ENCODE data around the gene NAT16. TPM values are rescaled to one million over a fixed set of nuclear protein-coding genes. Genes with fewer than 3 reads are reported as not detected.
"Not testable (repeated sequence)": the region's sequence is repeated elsewhere in the genome, so short reads cannot be mapped to it uniquely, and the experiment has no call there.

The NAT16 gene
- polyA plus RNA-seq, 1 experiment: 0.02 TPM

- DNase-seq (ENCODE audit: low read depth): no peak
- ChIA-PET POLR2A (no interaction called here), CTCF (interaction anchor here (1.5 to 5.1 kb wide), 3 partner anchors 8 to 58 kb away, joined by 4 to 35 read pairs (median 10); no protein-coding TSS in a partner anchor)
- no peaks in the 10 kb centered on the region for H3K36me3 ChIP-seq (ENCODE audit: control insufficient read depth, insufficient read depth, low read length)
- H3K4me3 ChIP-seq (ENCODE audit: low read depth, low read length): no peak overlapping the region; the same call in 1 of the 2 replicates
- peaks cover 19% of the 10 kb centered on the region for H3K27me3 ChIP-seq (ENCODE audit: control insufficient read depth, insufficient read depth, low read length)
- TF ChIP-seq CTCF (IDR thresholded peaks at IDR 0.05; ENCODE audit: insufficient read depth, low read depth, low read length): no peak
Observed at GRCh38 chr7:101201695-101202602, 21.9 kb upstream of the NAT16 start.

GRCh38 chr7:101200862-101201599 is 20.9 kb upstream of the NAT16 start, which contains the start of gene MOGAT3:
TSS of gene MOGAT3 (minus strand) at chr7:101201036. CDS start at chr7:101200854, 182 bp downstream.
- DNase-seq (ENCODE audit: low read depth): no peak
- no peak for TF ChIP-seq CTCF (IDR thresholded peaks at IDR 0.05; ENCODE audit: insufficient read depth, low read depth, low read length)
- Histone ChIP-seq H3K36me3 (ENCODE audit: control insufficient read depth, insufficient read depth, low read length) (no peaks in the 10 kb centered on the region), H3K27me3 (ENCODE audit: control insufficient read depth, insufficient read depth, low read length) (peaks cover 19% of the 10 kb centered on the region), H3K4me3 (ENCODE audit: low read depth, low read length) (no peak within 1 kb of the TSS; the same call in 1 of the 2 replicates)
- POLR2A ChIA-PET: no interaction called here
- CTCF ChIA-PET: interaction anchor here (0.6 to 1.8 kb wide), 6 partner anchors 9 to 123 kb away, joined by 3 to 10 read pairs (median 4); no protein-coding TSS in a partner anchor

- ChIA-PET CTCF (interaction anchor here (0.6 to 1.8 kb wide), 5 partner anchors 8 to 123 kb away, joined by 3 to 10 read pairs (median 3); no protein-coding TSS in a partner anchor), POLR2A (no interaction called here)
- Histone ChIP-seq H3K4me3 (ENCODE audit: low read depth, low read length) (no peak overlapping the region), H3K36me3 (ENCODE audit: control insufficient read depth, insufficient read depth, low read length) (no peaks in the 10 kb centered on the region), H3K27me3 (ENCODE audit: control insufficient read depth, insufficient read depth, low read length) (peaks cover 19% of the 10 kb centered on the region)
- no peak for DNase-seq (ENCODE audit: low read depth)
- no peak for TF ChIP-seq CTCF (IDR thresholded peaks at IDR 0.05; ENCODE audit: insufficient read depth, low read depth, low read length)
Observed at GRCh38 chr7:101200504-101200861, 20.4 kb upstream of the NAT16 start.

GRCh38 chr7:101199522-101199921 is 19.4 kb upstream of the NAT16 start:
- H3K4me3 ChIP-seq (ENCODE audit: low read depth, low read length); POLR2A ChIA-PET; DNase-seq (ENCODE audit: low read depth); H3K36me3 ChIP-seq (ENCODE audit: control insufficient read depth, insufficient read depth, low read length): not testable (repeated sequence)
- peaks cover 19% of the 10 kb centered on the region for H3K27me3 ChIP-seq (ENCODE audit: control insufficient read depth, insufficient read depth, low read length)
- CTCF ChIA-PET: interaction anchor here (0.9 to 1.6 kb wide), 3 partner anchors 37 to 57 kb away, joined by 3 to 4 read pairs (median 3); no protein-coding TSS in a partner anchor

GRCh38 chr7:101198476-101198875 is 18.4 kb upstream of the NAT16 start:
- CTCF ChIA-PET: interaction anchor here (0.9 to 1.4 kb wide), 2 partner anchors 56 to 132 kb away, joined by 3 to 4 read pairs; no protein-coding TSS in a partner anchor
- no peak for TF ChIP-seq CTCF (IDR thresholded peaks at IDR 0.05; ENCODE audit: insufficient read depth, low read depth, low read length)
- POLR2A ChIA-PET: no interaction called here
- Histone ChIP-seq H3K36me3 (ENCODE audit: control insufficient read depth, insufficient read depth, low read length) (no peaks in the 10 kb centered on the region), H3K4me3 (ENCODE audit: low read depth, low read length) (no peak overlapping the region), H3K27me3 (ENCODE audit: control insufficient read depth, insufficient read depth, low read length) (peaks cover 19% of the 10 kb centered on the region)
- DNase-seq (ENCODE audit: low read depth): no peak

Measured in BJ (cell line).